RKO (cell line): ENCODE results near the gene LYL1.

Experiments used
- DNase-seq: peaks from one replicate; pipeline ENCODE4 v3.0.0-alpha.2; 2016; ENCODE audit warnings: low spot score

The LYL1 gene

DNA sequence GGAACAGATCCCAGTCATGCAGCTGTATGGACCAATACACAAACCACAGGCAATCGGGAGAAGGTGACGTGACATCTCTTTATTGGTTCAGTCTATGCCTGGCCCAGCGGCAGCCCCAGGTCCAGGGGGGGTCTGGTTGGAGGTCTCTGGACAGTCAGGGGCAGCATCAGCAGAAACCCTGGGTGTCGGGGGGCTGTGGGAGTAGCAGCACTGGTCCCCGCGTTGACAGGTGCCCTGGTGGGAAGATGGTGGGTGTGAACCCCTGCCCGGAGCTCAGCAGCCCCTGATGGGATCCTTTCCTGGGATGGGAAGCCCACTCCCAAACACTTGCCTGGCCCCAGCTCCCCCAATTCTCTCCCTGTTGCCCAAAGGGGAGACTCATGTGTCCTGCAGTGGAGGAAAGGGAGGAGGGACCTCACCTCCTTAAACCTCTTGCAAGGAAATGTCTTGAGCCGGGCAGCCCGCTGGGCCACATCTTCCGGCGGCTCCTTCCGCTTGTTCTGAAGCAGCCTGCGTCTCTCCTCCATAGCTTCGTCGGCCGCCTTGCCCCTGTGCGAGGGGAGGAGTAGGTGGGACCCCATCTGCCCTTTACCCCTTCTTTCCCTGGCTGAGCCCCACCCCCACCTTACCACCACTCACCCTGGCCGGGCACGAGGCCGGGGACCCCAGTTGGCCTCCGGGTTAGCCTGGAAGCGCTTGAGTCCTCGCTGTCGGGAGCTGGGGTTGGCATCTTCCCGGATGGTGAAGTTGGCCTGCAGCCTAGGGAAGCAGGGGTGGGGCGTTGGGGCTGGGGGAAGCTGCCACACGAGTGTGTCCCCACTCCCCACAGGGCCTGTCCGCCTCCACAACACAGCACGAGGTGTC lies 2.4 kb upstream of the LYL1 start:
- DNase-seq = no peak

DNA sequence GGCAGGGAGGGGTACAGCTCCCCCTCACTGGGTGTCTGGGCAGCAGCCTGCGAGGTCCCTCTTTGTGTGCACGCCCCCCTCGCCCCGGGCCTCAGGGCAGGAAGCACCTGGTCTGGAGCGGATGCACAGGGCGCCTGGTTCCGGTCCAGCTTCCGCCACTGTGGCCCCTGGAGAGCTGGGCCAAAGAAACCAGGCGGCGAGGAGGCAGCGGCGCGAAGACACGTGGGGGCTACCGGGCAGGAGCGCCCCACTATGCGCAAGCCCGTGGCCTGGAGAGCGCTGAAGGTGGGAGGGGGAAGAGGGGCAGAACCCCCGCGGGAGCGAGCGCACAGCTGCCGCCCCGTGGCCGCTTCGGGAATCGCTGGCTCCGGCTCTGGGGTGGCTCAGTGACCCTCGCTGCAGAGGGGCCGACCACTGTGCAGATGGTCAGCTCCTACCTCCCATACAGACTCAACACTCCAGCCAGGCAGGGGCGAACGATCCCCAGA lies 1.7 kb upstream of the LYL1 start:
- no peak for DNase-seq

DNA sequence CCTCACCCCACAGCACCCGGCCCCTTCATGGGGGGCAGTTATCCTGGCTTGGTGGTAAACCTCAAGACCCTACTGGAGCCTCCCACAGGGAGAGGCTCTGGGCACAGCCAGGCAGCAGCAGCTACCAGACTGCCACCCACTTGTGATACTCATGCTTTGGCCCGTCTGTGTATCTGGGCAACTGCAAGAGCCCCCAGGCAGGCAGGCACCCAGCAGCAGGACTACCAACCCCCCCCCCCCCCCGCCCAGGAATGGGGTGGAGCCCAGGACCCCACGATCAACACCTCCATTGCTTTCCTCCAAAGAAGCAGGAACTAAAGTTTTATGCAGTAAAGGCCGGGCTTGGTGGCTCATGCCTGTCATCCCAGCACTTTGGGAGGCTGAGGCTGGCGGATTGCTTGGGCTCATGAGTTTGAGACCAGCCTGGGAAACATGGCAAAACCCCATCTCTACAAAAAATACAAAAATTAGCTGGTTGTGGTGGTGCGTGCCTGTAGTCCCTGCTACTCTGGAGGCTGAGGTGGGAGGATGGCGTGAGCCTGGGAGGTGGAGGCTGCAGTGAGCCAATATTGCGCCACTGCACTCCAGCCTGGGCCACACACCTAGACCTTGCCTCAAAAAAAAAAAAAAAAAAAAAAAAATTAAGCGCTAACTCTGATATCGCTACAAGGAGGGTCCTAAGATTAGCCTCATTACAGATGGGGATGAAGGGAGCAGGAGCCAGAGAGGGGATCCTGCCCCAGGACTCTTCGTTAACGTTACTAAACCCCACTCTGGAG lies 1.1 kb upstream of the LYL1 start:
- no peak for DNase-seq

DNA sequence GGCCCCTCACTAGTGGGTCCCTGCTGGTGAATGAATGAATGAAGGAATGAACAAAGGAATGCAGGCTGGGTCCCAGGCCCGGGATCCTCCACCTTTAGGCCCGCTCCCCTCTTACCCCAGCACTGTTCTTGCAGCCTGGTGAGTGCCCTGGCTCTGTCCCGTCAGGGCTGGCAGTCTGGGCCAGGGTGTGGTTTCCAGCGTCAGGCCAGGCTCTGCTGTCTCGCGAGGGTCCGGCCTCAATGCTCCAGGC lies 317 bp downstream of the LYL1 start:
- DNase-seq = no peak

DNA sequence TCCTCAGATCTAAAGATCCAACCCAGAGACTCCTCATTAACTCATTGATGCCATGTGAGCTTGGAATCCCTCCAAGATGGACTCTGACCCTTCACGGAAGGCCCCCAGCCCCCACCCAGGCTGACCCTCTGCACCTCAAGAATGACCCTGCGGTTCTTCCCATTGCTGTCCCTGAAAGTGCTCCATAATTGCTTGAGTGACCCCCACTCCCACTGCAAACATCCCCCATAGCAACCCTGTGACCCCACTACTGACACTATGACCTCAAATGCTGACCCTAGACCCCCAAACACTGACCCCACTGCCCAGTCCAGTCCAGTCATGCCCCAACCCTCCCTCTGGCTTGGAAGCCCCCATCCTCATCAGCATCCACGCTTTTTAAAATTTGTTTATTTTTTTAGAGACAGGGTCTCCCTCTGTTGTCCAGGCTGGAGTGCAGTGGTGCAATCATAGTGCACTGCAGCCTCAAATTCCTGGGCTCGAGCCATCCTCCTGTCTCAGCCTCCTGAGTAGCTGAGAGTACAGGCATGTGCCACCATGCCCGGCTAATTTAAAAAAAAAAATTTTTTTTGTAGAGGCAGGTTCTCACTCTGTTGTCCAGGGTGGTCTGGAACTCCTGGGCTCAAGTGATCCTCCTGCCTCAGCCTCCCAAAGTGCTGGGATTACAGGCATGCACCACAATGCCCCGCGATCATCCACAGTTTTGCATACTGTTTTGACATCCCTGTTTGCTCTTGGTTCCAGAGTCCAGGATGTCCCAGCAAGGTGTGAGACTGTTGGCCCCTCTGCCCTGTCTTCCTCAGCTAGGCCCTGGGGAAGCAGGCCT lies 855 bp downstream of the LYL1 start:
- no peak for DNase-seq

DNA sequence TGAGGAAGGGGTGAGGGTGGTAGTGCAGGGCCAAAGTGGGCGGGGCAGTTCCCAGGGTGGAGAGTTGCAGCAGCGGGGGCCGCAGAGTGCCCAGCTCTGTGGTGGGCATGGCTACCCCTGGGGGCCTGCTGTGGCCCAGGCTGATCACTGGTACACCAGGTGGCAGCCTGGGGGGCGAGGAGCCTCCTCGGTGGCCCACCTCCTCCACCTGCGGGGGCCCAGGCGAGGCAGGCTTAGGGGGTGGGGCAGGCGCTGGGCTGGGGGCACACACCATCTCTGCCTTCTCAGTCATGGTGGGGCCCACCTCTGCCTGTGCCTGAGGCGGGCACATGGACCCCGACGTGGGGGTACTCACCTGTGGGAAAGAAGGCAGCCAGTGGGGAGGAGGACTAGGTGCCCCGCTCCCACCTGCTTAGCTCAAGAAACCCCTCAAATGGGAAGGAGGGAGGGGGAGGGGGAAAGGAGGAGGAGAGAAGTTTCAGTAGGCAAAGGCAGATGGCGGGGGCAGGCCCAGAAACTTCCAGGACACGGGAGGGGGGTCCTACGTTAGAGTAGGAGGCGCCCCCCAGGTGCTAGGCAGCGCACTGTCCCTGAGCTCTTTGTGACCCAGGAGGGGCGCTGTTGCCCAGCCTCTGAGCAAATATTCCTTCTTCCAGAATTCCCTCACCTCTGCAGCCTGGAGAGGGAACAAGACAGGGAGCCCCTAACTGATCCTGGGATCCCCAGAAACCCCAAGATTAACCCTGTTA lies 1.6 kb downstream of the LYL1 start:
- DNase-seq = no peak

DNA sequence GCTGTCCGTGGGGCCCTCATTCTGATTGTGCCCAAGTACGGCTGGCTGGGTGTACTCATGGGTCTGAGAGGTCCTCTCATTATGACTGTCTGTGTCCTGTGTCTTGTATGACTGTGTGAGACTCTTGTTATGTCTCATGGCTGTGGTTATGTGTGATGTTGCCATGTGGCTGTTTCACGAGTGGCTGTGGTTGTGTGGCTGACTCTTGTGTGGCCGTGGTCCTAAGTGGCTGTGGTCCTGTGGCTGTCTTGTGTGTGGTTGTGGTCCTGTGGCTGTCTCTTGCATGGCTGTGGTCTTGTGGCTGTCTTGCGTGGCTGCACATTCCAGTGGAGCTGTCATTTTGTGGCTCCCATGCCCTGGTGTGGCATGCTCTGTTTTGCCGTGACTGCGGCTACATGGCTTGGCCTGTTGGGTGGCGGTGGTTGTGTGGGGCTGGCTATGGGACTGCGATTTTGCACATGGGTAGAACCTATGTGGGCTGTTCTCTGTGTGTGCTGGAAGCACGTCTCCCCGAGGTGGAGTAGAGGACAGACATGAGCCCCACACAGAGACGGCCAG lies 2.5 kb downstream of the LYL1 start:
- DNase-seq = peak; percentile 47

DNA sequence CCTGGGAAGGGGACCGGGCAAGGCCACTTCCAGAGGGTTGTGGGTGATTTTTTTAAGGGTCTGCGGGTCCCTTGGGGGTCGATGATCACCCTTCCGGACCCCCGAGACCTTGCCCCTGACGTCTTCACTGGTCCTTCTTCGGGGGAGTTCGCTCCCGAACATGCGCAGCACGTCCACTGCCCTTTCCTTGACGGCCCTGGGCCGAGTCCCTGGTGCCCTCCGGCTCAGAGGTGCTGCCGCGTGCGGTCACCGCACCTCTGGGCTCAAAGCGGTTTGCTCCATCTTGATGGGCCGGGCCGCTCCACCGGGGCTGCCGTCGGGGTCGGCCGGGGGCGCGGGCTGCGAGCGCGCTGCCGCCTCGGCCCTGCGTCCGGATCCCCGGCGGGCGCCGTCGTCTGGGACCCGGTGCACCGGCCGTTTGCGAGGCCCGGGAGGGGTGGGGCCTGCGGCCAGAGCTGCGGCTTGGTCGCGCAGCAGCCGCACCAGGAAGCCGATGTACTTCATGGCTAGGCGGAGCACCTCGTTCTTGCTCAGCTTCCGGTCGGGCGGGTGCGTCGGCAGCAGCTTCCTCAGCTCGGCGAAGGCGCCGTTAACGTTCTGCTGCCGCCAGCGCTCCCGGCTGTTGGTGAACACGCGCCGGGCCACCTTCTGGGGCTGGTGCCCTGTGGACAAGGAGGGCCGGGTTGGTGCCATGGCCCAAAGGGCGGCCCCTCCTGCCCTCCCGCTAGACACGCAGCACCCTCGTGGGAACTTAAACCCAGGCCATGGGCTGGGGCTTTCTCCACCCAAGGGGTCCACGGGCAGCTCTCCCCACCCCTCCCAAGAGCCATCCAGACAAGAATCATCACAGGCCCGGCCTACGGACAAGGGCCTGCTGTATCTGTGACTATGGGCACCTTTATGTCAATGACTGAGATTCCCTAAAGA lies 3.3 kb downstream of the LYL1 start:
- DNase-seq = no peak

DNA sequence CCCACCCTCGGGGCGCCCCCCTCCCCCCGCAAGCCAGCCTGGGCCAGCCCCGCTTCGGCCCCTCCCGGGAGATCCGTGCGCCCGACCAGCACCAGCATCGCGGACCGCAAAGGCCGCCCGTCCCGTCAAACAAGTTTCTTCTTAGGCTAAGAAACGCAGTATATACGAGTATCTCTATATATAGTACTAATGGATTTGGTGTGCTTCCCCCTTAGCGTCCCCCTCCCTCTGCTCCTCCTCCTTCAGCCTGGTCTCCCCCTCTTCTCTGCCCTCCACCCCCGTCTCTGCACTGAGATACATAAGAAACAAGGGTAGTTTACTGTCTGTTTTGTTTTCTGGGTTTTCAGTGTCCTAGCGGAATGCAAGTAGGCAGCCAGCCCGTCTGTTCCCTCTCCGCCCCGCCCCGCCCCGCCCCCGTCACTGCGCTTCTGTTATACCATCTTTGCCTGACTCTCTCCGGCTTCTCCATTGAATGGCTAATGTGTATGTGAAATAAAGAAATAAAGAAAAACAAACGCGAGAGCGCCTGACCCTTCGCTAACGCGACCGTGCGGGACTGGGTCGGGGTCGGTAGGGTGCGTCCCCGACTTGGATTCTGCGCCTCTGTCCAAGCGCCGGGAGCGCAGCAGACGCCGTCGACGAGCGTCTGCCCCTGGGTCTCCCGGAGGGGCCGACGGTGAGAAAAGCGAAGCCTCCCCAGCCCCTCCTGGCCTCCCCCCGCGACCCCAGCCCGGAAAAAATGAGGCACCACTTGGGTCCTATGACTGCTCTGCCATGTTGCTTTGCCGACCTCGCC lies 4.2 kb downstream of the LYL1 start:
- DNase-seq = no peak

DNA sequence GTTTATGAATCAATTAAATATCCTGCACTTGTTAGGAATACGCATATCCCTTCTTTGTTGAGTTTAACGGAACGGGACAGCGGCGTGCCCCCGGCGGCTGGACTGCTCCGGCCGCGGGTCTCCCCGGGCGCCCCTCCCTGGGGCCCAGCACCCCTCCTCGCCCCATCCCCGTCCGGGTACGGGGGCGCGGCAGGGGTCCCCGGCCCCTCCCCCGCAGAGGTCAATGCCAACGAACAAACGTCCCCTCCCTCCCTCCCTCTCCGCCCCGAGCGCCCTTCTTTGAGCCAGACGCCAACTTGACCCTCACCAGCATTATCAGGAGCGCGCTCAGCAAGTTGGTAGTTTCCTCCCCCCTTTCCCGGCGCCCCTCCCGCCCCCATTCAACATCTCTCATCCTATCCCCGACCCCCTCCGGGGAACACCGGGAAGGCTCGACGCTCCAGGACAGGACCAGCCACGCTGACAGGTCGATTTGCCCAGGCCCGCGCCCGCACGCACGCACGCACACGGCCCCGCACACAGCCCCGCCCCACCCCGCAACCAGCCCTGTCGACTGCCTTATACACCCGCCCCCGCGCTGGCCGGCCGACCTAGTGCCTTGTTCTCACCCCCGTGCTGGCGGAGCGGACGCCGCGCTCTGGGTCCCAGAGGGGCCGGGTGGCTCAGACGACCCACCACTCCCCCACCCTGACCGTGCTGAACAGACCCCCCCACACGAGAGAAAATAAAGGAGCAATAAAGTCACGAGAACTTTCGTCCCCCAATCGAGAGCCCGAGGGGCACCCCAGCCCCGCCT lies 5.0 kb downstream of the LYL1 start:
- no peak for DNase-seq

DNA sequence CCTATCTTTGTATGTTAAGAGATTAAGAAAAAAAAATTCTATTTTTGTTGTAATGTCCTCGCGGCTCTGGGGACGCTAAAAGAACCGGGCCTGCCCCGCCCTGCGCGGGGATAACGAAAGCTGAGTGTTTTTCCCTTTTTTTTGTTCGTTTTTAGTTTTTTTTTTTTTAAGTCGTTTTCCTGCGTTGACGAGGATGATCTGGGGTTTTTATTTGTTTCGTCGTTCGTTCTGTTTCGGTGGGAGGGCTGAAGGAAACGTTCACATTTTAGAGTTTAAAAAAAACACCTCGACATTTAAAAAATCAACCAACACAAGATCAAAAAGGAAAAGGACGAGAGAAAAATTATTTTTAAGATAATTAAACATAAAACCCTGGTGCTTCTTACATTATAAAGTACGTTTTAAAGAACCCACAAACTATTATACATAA lies 5.6 kb downstream of the LYL1 start:
- no peak for DNase-seq

DNA sequence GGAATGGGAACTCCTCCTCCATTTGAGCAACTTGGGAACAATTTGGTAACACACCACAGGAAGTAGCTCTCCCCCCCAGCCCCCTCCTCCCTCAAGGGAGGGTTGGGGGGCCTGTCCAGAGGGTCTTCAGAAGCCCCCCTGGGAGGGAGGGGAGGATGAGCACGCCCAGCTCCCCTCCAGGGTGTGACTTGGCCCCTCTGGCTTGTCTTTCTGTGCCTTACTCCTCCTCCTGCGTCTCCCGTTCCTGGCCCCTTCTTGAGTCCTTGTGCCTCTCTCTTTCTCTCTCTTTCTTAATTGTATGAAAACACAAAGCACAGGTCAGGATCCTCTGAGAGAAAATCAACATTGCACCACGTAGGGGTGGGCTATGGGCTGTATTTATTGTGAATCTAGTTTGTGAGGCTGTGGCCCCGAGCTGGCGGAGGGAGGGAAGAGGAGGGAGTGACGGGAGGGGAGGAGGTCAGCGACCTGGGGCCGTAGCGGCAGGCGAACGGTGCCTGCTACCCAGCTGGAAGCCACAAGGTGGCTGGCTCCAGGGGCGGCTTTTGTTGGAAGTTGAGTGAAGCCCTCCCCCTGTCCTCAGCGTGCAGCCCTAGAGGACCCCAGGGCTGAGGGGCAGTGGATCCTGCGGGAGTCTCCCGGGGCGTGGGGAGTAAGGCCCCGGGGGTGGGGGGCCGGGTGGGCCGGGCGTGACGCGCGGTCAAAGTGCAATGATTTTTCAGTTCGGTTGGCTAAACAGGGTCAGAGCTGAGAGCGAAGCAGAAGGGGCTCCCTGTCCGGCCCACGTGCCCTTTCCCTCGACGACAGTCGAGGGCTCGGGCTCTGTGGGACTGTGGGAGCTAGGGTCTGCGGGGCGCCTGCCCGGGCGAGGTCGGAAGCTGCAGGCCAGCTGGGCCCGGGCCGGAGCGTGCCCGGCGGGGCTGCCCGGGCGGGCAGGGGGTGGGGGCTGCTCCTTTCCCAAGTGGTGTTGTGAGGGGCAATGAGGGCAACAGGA lies 6.4 kb downstream of the LYL1 start:
- no peak for DNase-seq

DNA sequence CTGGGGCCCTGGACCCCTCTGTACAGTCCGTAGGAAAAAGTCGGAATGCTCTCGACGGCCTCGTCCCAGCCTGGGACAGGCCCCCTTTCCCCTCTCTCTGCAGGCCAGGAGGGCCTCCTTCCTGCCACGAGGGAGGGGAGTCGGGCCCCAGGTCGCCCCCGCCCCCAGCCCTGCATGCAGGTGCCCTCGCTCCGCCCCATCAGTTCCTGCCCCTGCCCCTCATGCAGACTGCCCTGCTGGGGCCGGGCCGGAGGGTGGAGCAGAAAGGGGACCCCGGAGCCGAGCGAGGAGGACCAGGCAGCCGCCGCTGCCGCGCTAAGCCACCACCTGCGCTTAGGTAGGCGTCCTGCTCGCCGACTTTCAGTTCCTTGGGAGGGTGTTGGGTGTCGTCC lies 7.3 kb downstream of the LYL1 start:
- no peak for DNase-seq

DNA sequence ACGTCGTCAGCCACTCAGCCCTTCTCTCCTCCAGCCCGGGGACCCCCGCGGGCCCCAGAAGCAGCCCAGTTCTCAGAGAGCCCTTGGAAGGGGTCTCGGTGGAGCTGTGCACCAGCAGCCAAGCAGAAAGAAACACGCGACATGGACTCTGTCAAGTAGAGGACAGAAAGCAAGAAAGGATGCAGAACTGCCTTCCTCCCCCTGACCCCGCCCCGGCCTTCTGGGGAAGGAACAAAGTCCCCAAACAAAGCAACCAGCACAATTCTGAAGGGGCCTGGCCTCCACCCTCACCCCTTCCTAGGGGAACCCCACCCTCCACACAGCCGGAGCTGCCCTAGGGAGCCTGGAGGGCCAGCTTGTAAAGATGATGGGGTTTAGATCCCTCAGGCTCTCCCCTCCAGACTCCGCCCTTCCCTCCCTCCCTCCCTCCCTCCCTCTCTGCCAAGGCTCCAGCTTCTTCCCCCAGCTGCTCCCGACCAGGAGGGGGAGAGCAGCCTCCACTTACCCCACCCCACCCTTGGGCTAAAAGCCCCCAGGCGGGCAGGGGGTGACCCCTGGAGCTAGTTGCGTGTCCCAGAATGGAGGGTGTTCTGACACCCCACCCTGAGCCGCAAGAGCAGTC lies 7.8 kb downstream of the LYL1 start:
- no peak for DNase-seq

DNA sequence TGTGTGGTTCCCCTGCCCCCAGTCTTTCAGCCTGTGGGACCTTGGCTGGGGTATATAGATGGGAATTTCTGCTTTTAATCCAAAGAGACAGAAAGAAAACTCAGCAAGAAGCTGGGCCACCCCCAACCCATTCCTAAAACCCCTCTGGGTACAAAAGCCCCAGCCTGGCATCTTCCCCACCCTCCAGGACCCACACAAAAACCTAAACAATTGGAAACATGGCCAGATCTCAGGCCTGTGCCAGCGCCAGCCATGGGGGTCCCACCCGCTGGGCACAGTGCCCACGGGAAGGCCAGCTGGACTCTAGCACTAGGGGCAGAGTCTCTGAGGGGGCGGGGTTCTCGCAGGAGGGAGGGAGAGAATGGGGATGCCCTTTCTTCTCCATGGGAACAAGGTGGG lies 8.6 kb downstream of the LYL1 start:
- DNase-seq = no peak

DNA sequence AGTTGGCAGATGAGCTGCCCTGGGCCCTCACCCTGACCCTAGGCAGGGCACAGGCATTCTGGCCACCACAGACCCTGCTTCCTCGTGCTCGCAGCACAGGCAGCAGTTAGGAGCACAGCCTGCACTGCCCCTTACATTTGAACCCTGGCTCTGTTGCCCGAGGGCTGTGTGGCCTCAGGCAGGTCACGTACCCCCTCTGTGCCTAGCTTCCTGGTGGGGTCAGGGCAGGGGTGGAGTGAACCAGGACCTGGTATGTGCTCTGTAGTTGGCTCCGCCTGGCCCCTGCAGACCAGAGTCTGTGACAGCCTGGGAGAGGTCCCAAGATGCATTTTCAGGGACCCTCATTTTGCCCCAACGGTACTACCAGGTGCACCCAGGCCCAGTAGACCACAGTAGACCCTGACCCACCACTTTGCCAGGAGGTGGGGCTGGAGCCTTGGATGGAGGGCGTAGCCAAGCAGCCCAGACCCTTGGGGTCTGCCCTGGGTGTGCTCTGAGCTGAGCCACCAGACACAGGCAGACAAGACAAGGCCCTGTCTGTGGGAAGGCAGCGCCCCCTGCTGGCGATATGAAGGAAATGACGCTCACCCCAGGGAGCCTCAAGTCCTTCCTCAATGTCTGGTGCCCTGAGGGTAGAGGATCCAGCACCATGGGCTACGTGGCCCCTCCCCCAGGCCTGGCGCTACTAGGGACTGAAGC lies 9.1 kb downstream of the LYL1 start:
- DNase-seq = peak; percentile 76
